Astrocyte (in vitro differentiated cells and primary cell): ENCODE measurements around the gene SMIM20.

Experiments used
- EZH2 ChIP-seq: IDR thresholded peaks from 2 replicates; pipeline ENCODE4 v1.6.1; 2012; ENCODE audit warnings: mild to moderate bottlenecking, low read length, inconsistent platforms; ENCODE audit not compliant: insufficient read depth
- TF ChIP-seq, protein P1 (sequence below): IDR thresholded peaks from 2 replicates; pipeline ENCODE4 v1.5.1; 2011; ENCODE audit warnings: low read depth, mild to moderate bottlenecking, inconsistent platforms, low read length, moderate library complexity; ENCODE audit not compliant: insufficient read depth

DNA sequence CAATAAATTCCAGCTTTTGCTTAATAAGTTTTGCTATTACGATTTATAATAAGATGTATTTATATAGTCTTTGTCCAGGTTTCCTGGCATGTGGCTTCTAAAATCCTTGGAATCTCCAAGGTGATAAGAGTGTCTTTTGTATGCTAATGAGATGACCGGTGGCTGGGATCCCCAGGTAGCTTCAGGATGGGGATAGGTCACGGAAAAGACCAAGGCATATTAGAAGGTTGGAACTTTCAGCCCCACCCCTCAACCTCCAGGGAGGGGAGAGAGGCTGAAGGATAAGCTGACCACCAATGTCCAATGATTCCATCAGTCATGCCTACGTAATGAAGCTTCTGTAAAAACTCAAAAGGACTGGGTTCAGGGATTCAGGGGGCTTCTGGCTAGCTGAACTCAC is 41.7 kb downstream of the SMIM20 start:
- TF ChIP-seq, protein P1, sequence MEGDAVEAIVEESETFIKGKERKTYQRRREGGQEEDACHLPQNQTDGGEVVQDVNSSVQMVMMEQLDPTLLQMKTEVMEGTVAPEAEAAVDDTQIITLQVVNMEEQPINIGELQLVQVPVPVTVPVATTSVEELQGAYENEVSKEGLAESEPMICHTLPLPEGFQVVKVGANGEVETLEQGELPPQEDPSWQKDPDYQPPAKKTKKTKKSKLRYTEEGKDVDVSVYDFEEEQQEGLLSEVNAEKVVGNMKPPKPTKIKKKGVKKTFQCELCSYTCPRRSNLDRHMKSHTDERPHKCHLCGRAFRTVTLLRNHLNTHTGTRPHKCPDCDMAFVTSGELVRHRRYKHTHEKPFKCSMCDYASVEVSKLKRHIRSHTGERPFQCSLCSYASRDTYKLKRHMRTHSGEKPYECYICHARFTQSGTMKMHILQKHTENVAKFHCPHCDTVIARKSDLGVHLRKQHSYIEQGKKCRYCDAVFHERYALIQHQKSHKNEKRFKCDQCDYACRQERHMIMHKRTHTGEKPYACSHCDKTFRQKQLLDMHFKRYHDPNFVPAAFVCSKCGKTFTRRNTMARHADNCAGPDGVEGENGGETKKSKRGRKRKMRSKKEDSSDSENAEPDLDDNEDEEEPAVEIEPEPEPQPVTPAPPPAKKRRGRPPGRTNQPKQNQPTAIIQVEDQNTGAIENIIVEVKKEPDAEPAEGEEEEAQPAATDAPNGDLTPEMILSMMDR = no peak
- no peak for TF ChIP-seq EZH2
